Stimulated activated CD4-positive, alpha-beta T cell treated with anti-CD3 and anti-CD28 coated beads, Interleukin-15, amount 100 ng/mL, for 24 hours (primary cell): ENCODE measurements around the gene ABTB1.
"Not testable (repeated sequence)": the region's sequence is repeated elsewhere in the genome, so short reads cannot be mapped to it uniquely, and the experiment has no call there.

Experiments
- DNase-seq: peaks from one replicate; pipeline ENCODE4 v3.0.0-alpha.2; 2020

The ABTB1 gene

DNA sequence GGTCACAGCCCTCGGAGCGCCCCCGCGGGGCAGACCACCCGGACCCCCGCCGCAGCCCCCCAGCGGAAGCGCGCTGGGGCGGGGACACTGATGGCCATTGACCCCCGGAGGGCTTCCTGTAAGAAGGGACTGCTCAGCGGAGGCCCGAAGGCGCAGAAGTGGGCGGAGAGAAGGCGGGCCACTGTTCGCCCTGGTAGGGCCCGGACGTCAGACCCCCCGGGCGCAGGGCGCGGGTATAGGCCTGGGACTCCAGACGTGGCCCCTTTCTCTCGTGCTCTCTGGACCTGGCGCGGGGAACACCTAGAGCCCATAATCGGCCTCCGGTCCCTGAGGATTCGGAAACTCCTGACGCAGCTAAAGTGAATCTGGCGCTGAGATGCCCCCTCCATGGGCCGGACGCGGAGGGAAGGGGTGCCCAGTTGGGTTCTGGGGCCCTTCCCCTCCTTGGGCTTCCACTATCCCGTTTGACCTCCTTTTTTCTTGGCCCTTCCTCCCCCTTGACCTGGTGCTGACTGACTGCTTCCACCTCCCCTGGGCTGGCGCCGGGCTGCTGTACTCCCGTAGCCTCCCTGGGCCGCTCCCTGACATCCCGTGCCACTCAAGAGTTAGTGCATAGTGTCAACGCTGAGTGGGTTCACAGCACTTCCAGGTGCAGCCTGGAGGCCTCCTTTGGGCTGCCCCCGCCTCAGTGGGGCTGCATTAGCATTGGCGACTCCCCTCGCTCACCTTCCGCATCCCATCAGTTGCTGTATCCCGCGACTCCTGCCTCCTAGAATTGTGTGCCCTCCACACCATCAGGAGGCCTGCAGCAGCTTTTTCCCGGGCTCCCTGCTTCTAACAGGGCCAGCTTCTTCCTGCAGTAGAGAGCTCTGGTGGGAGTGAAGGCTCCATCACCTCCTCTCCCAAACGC, 694 bp downstream of the ABTB1 start:
- DNase-seq, result peak; percentile 67

DNA sequence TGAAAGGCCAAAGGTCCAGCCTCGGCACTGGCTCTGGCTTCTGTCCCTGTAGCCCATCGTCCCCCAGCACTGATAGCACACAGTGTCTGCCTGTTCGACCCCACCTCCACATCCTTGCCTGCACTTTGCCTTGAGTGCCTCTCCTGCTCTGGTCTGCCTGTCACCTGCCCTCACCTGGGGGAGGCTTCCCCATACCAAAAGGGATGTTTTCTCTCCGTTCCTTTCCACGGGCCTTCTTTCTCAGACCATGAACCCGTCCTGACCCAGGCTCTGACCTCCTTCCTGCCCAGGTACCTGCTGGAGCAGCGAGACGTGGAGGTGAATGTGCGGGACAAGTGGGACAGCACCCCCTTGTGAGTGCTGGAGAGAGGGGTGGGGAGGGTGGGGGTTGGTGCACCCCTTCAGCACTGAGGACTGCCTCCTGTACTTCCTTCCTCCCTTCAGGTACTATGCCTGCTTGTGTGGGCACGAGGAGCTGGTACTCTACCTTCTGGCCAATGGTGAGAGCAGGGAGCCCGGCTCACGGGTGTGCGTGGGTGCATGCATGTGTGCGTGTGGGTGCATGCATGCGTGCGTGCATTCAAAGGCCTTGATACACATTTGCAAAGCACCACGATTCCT, 1.5 kb downstream of the ABTB1 start:
- DNase-seq, result no peak

DNA sequence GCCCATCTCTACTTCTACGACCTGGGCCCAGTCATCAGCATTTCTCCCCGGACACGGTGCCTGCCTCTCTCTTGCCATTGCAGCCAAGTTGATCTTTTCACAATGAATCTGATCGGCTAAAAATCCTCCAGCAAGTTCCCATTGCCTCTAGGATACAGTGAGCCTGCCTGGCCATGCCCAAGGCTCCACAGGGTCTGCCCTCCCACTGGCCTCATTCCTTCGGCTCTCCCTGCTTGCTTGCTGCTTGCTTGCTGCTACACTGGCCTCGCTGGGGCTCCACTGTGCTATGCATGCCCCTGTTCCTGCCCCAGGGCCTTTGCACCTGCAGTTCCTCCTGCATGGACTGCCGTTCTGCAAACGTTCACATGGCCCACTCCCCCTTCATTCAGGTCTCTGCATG, 2.0 kb downstream of the ABTB1 start:
- no peak for DNase-seq

DNA sequence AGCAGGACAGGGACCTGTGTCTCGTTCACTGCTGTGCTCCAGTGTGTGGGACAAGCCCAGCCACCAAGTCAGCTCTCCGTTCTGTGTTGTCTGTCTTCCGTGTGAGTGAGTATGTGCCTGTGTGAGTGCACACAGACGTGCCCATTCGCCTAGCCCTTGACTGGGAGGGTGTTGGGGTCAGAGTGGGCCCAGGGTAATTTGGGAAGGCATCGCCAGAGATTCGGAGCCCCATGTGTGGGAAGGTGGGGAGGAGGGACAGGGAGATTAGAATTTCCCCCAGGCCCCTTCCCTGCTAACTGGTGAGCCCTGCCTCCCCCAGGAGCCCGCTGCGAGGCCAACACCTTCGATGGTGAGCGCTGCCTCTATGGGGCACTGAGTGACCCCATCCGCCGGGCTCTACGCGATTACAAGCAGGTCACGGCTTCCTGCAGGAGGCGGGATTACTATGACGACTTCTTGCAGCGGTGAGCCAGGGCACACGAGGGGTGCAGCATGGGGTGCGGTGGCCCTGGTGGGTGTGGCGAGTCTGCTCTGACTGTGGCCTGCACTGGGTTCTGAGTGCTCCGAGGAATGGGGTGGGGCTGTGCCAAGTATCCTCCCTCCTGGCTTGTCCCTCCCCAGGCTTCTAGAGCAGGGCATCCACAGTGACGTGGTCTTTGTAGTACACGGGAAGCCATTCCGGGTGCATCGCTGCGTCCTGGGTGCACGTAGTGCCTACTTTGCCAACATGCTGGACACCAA, 3.1 kb downstream of the ABTB1 start:
- DNase-seq, result no peak

DNA sequence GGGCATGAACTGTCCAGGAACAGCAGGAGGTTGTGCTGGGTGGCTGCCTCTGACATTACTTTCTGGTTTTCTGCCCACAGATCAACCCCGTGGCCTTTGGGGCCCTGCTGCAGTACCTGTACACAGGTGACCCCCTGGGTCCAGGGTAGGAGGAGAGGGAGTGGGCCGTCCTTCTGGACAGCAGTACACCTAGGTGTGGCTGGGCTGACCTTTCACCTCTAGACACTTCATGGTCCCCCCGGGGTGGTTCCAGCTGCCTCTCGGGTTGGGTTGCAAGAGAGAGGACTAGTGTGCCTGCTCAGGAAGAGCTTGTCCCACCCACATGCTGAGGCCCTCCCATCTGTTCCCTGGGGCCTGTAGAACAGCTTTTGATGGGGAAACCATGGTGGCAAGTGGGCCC, 3.7 kb downstream of the ABTB1 start:
- no peak for DNase-seq

DNA sequence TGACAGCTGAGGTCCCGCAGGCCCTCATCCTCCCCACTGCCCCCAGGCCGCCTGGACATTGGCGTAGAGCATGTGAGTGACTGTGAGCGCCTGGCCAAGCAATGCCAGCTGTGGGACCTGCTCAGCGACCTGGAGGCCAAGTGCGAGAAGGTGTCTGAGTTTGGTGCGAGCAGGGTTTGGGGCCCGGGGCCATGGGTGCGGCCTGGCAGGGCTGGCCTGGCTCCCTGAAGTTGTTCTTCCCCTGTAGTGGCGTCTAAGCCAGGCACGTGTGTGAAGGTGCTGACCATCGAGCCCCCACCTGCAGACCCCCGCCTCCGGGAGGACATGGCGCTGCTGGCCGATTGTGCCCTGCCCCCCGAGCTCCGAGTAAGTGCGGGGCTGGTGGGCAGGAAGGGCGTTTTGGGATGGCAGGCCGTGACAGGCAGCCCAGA, 4.2 kb downstream of the ABTB1 start:
- no peak for DNase-seq

DNA sequence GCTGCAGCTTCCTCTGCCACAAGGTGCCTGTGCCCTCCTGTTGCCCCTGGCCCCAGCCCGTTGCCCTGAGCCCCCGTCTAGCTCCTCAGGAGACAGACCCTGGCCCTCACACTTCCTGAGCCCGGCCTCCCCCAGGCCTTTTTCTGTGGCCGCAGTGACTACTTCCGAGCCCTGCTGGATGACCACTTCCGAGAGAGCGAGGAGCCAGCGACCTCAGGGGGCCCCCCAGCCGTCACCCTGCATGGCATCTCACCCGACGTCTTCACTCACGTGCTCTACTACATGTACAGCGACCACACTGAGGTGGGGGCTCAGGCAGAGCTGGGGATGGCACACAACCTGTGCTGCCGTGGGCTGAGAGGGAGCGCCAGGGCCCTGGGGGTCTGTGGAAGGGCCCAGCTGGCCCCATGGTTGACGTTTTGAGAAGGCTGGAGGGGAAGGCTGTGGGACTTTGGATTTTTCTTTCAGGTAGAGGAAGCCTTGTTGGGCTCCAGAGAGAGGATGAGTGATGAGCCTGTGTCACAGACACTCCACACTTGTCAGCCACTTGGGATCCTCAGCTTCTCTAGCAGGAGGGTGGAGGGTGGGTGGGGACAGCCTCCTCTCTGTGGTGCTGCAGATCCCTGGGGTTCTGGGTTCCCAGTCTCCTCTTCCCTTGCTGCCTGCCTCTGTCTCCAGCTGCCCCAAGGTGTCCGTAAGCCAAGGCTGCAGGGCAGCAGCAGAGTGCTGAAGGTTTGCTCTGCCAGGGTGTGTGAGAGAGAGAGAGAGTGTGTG, 5.0 kb downstream of the ABTB1 start:
- no peak for DNase-seq

DNA sequence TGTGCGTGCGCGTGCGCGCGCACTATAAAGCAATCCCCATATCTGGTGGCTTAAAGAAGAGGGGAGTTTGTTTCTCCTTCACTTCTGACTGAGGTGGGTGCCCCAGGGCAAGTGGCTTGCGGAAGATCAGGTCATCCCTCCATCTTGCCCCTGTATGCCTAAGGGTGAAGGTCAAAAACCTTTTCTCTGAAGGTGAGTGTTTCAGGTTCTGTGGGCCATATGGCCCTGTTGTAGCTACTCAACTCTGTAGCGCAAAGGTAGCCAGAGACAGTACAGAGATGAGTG, 5.5 kb downstream of the ABTB1 start:
- no peak for DNase-seq

DNA sequence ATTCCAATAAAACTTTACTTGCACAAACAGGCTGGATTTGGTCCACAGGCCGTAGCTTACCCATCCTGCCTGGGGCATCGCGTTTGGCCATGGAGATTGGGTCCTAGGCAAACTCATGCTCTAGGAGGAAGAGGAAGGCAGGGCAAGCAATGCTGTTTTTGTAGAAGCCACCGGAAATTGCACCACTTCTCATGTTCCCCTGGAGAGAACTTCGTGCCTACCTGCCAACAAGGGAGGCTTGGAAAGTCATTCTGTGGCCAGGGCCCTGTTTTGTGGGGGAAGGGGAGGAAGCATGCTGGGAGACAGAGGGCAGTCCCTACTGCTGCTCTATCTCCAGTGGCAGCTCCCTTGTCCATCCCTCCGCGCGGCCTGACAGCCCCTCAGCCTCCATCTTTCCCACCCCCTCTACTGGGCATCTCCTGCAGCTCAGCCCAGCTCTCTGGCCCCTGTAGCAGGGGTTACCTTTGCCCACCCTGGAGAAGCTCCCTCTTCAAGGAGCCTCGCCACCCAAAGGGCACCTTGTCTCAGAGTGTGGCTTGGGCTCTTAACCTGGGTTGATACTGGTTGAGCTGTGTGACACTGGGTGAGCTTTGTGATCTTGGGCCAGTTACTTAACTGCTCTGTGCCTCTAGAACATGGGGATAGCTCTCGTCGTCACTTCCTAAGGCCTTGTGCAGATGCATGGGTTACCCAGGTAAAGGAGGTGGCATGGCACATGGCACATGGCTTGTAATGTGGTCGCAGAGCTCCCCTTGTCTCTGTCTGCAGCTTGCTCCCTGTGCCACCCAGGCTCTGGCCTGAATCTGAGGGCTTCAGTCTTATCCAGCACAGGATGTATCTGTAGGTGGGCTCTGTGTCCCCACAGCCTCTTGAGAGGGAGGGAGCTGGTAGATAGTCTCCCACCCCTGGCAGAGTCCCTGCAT, 6.1 kb downstream of the ABTB1 start:
- no peak for DNase-seq

DNA sequence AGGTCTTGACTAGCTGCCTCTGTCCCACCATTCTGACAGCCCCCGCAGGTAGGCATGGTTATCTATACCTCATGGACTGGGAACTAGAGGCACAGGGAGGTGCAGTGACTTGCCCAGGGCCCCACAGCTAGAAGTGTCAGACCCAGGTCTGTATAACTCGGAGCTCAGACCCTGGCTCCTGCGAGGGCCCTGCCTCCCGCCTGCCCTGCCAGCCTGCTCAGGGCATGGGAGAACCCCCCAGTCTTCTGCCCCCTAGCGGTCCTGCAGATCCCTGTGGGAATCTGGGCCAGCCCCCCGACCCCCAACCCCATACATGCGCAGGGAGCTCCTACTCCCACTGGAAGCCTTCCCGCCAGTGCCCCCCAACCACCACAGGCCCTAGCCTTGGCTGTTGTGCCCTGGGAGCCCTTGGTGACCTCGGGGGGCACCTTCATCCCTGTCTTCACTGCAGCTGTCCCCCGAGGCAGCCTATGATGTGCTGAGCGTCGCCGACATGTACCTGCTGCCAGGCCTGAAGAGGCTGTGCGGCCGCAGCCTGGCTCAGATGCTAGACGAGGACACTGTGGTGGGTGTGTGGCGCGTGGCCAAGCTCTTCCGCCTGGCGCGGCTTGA, 6.9 kb downstream of the ABTB1 start:
- no peak for DNase-seq

DNA sequence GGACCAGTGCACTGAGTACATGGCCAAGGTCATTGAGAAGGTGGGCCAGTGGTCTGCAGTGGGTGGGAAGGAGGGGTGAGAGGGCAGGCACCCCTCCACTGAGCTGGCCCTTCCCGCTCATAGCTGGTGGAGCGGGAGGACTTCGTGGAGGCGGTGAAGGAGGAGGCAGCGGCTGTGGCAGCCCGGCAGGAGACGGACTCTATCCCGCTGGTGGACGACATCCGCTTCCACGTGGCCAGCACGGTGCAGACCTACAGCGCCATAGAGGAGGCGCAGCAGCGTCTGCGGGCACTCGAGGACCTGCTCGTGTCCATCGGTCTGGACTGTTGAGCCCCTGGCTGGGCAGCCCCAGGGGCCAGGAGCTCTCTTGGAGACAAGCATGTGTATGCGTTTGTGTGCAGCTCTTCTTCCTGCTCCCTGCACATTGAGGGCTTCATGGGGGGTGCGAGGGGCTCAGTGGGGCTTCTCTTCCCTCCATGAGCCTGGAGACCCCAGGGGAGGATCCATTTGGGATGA, 7.5 kb downstream of the ABTB1 start:
- no peak for DNase-seq

DNA sequence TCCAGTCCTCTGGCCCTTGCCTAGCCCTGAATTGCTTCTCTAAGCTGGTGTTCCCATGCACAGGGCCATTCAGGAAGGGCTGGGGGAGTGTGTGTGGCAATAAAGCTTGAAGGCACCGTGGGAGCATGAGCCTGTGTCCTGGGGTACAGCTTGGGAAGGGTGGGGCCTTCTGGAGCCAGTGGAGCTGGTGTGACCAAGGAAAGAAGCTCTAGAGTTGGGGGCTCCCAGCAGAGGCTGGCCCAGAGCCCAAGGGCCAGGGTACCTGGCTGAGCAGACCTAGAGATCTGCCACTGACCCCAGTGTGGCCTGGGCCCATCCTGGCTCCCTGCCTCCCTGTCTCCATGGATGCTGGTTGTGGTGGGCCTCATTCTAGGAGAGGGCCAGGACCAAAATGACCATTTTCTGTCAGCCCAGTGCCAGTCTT, 8.1 kb downstream of the ABTB1 start:
- no peak for DNase-seq

DNA sequence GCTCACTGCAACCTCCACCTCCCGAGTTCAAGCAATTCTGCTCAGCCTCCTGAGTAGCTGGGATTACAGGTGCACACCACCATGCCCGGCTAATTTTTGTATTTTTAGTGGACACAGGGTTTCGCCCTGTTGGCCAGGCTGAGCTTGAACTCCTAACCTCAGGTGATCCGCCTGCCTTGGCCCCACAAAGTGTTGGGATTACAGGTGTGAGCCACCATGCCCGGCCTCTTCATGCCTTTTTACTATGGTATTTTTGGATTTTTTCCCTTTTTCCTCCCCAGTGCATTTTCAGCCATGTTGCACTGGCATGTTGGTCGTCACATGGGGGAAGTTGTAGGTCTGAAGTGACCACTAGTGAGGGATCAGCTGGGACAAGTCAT, 9.4 kb downstream of the ABTB1 start:
- DNase-seq, result not testable (repeated sequence)

DNA sequence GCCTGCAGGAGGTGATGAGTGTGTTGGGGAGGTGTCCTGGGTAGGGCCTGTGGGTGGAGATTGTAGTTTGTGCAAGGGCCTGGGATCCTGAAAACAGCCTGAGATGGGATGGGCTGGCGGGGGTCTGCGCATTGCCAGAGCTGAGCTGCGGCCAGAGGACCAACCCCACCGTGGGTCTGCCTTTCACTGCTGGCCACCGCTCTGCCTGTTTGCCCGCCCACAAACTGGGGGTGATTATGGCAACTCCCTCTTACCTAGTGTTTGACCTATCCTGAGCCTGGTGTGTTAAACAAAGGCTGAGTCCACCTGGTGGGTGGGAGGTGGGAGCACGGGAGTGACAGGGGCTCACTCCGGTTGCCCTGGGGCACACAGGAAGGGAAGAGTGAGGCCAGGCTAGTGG, 9.8 kb downstream of the ABTB1 start:
- DNase-seq, result no peak

DNA sequence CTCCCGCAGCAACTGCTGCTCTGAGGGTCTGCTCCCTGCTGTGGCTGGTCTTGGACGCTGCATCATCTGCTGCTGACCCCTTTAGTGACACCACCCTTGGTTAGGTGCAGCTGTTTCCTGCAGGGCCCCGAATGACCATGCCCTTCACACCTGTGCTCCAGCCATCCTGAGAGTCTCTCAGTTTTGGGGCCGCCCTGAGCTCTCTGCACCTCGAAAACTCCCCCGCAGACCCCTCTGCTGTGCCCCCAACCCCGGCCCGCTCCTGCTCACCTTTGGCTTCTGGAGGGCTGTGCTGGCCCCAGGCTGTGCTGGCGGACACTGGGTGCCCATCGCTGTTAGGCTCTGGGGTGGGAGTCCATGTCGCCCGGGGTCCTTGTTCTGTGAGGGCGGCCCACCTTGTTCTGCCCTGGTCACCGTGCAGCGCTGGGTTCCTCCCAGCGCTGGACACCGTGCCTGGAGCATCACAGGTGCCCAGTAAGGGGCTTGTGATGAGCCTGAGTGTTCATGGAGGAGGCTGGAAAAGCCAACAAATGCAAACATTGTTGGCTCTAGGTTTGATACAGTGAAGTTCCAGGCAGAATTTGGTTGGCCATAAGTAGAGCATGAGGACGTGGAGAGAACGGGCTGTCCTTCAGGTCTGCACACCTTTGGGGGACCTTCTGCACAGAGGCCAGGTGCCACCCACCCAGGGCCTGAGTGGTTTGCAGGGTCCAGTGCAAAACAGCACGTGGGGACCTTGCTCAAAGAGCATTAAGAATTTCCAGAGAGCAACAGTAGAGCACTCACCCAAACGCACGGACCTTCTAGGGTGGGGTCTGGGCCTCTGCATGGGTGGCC, 12.3 kb downstream of the ABTB1 start:
- no peak for DNase-seq

DNA sequence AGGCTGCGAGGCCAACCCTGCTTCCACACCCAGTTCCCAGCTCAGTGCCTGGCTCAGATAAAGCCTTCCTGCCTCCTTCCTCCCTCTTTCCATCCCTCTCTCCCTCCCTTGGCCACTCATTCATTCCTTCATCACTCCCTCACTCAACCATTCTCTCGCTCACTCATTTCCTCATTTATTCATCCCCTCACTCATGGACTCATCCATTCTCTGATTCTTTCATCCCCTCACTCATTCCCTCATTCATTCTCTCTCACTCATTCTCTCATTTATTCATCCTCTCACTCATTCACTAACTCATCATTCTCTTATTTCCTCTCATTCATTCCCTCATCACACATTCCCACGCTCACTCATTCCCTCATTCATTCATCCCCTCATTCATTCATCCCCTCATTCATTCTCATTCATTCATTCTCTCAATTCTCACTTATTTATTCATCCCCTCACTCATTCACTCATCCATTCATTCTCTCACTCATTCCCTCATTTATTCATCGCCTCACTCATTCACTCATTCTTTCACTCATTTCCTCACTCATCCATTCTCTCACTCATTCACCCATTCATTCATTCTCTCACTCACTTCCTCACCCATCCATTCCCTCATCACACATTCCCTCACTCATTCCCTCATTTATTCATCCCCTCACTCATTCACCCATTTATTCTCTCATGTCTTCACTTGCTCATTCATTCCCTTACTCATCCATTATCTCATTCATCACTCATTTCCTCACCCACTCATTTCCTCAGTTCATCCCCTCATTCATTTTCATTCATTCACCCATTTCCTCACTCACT, 13.2 kb downstream of the ABTB1 start:
- no peak for DNase-seq

DNA sequence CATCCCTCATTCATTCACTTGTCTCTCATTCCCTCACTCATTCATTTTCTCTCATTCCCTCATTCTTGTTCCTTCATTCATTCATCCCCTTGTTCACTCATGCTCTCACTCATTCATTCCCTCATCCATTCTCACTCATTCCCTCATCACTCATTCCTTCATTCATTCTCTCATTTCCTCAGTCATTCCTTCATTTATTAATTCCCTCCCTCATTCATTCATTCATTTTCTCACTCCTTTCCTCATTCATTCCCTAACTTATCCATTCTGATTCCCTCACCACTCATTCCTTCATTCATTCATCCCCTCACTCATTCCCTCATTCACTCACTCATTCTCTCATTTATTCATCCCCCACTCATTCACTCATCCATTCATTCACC, 13.8 kb downstream of the ABTB1 start:
- no peak for DNase-seq

DNA sequence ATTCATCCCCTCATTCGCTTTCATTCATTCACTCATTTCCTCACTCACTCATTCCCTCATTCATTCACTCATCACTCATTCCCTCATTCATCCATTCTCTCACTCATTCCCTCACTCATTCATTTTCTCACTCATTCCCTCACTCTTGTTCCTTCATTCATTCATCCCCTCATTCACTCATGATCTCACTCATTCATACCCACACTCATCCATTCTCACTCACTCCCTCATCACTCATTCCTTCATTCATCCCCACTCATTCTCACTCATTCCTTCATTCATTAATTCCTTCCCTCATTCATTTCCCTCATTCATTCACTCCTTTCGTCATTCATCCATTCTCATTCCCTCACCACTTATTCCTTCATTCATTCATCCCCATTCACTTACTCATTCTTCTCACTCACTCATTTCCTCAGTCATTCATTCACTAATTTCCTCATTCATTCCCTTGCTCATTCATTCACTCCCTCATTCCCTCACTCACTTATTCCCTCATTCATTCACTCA, 14.5 kb downstream of the ABTB1 start:
- no peak for DNase-seq

DNA sequence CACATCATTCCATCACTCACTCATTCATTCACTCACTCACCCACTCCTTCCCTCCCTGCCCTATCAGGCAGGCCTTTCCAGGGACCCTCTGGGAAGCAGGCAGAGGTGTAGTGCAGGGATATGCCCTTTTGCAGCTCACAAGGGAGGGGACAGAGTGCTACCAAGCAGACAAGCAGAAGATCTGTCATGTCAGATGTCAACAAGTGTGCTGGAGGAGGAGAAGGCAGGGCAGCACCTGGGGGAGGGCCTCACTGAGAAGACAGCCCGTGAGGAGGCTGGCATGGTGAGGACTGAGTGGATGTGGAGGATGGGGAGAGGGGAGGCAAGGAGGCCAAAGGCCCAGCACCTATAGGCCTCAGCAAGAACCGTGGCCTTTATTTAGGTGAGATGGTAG, 15.3 kb downstream of the ABTB1 start:
- no peak for DNase-seq
